GM12878 (cell line): ENCODE results near the gene OPN1SW. TPM values are rescaled to one million over a fixed set of nuclear protein-coding genes. Genes with fewer than 3 reads are reported as not detected.

Experiments
- ATAC-seq: fragments of 200-7000 bp; cut with Tn5 transposase; 3 replicates; pipeline ENCODE4 v1.9.1; 2020; ENCODE audit warnings: mild to moderate bottlenecking, moderate library complexity
- BruUV-seq: library from RNA; stranded (reverse); fragments of 400-500 nt; replicated peaks from 2 replicates; lab custom pipeline; 2021; lab: Mats Ljungman, UMichigan
- CTCF ChIA-PET: fragments of 300-600 bp; sonication (Branson Sonifier 250); formaldehyde crosslinking; extraction: SDS; loops from one replicate; lab custom pipeline; 2021; ENCODE audit warnings: inconsistent platforms; lab: Yijun Ruan, JAX
- POLR2A ChIA-PET: fragments of 350-600 bp; formaldehyde crosslinking; extraction: SDS; loops from one replicate; lab custom pipeline; 2021; ENCODE audit warnings: inconsistent platforms; lab: Charles Lee
- RAD21 ChIA-PET: fragments of 300-600 bp; sonication (Branson Sonifier 250); formaldehyde crosslinking; loops from one replicate; lab custom pipeline; 2023; ENCODE audit warnings: antibody characterized with exemption; ENCODE audit not compliant: unreplicated experiment; lab: Charles Lee
- SMC1A ChIA-PET: fragments of 300-600 bp; sonication (Branson Sonifier 250); formaldehyde crosslinking; loops from one replicate; lab custom pipeline; 2023; ENCODE audit not compliant: unreplicated experiment, uncharacterized antibody; lab: Charles Lee
- DNase-seq: peaks from one replicate; pipeline ENCODE4 v3.0.0-alpha.2; 2011; ENCODE audit warnings: low read depth, low spot score
- FAIRE-seq: peaks from 3 replicates; lab custom pipeline; 2011; peaks lifted over from hg19 to GRCh38; lab: Jason Lieb, UNC
- H2AFZ ChIP-seq: 2 replicates; pipeline ENCODE4 v1.6.0; 2011; ENCODE audit warnings: low read depth, low read length, control low read depth; ENCODE audit not compliant: control insufficient read depth
- H3K27ac ChIP-seq: 2 replicates; pipeline ENCODE4 v1.5.1; 2011; ENCODE audit warnings: control low read depth; ENCODE audit not compliant: control insufficient read depth, insufficient read depth
- H3K27me3 ChIP-seq, 2 experiments: replicated peaks in 1 of 2; 2 replicates each; pipeline versions ENCODE4 v1.6.0 to v1.6.1; 2011; ENCODE audit warnings: low read length in 1 of 2; ENCODE audit not compliant: control insufficient read depth in 2 of 2, insufficient read depth in 2 of 2
- H3K36me3 ChIP-seq, 2 experiments: 2 replicates each; pipeline ENCODE4 v1.5.1; 2011; ENCODE audit warnings: low read length in 1 of 2; ENCODE audit not compliant: control insufficient read depth in 2 of 2, insufficient read depth in 2 of 2
- H3K4me1 ChIP-seq: 2 replicates; pipeline ENCODE4 v1.6.1; 2011; ENCODE audit warnings: mild to moderate bottlenecking, low read length, moderate library complexity, mixed read lengths; ENCODE audit not compliant: control insufficient read depth, insufficient read depth
- H3K4me2 ChIP-seq: 2 replicates; pipeline ENCODE4 v1.6.0; 2011; ENCODE audit warnings: control low read depth; ENCODE audit not compliant: control insufficient read depth, insufficient read depth
- H3K4me3 ChIP-seq: fragments of 200-600 bp; sonication (generic); 2 replicates; pipeline ENCODE4 v1.5.1; 2016
- H3K79me2 ChIP-seq: 2 replicates; pipeline ENCODE4 v1.6.0; 2011; ENCODE audit warnings: low read length; ENCODE audit not compliant: control insufficient read depth, insufficient read depth
- H3K9ac ChIP-seq: 2 replicates; pipeline ENCODE4 v1.8.0; 2011; ENCODE audit warnings: low read length, control low read depth, mixed read lengths; ENCODE audit not compliant: control insufficient read depth, insufficient read depth
- H3K9me3 ChIP-seq: replicated peaks from 3 replicates; pipeline ENCODE4 v1.5.1; 2011; ENCODE audit warnings: mild to moderate bottlenecking, low read length; ENCODE audit not compliant: control insufficient read depth, insufficient read depth
- H4K20me1 ChIP-seq: 2 replicates; pipeline ENCODE4 v1.6.0; 2011; ENCODE audit not compliant: control insufficient read depth, insufficient read depth
- CBFB ChIP-seq: IDR thresholded peaks from 2 replicates; pipeline ENCODE4 v1.6.1; 2016; ENCODE audit warnings: antibody characterized with exemption, low read depth
- CEBPB ChIP-seq, 2 experiments: fragments of 150-350 bp in 1 of 2; IDR thresholded peaks; 2 replicates each; pipeline ENCODE4 v1.6.1; 2012 to 2014; ENCODE audit warnings: low read depth in 2 of 2, low read length in 2 of 2, borderline replicate concordance in 1 of 2, inconsistent platforms in 1 of 2
- FOXK2 ChIP-seq: fragments of 450-650 bp; IDR thresholded peaks from 2 replicates; pipeline ENCODE4 v1.6.1; 2017; ENCODE audit warnings: mild to moderate bottlenecking, moderate library complexity
- HDGF ChIP-seq: fragments of 450-650 bp; IDR thresholded peaks from 2 replicates; pipeline ENCODE4 v1.6.1; 2016; ENCODE audit warnings: antibody characterized with exemption
- IKZF1 ChIP-seq: fragments of 450-650 bp; conservative IDR thresholded peaks from 2 replicates; pipeline ENCODE4 v1.6.1; 2017; ENCODE audit warnings: antibody characterized with exemption, mild to moderate bottlenecking
- MEF2A ChIP-seq: IDR thresholded peaks from 2 replicates; pipeline ENCODE4 v1.6.1; 2011; ENCODE audit warnings: low read depth, mild to moderate bottlenecking, low read length, moderate library complexity; ENCODE audit not compliant: insufficient read depth
- SRF ChIP-seq, 2 experiments: IDR thresholded peaks; 2 replicates each; pipeline ENCODE4 v1.6.1; 2011; ENCODE audit warnings: low read depth in 2 of 2, low read length in 2 of 2, mild to moderate bottlenecking in 1 of 2, moderate library complexity in 1 of 2
- TBL1XR1 ChIP-seq: IDR thresholded peaks from 2 replicates; pipeline ENCODE4 v1.6.1; 2012; ENCODE audit warnings: low read depth, low read length, improper control_type of control experiment
- YBX1 ChIP-seq: fragments of 450-650 bp; IDR thresholded peaks from 2 replicates; pipeline ENCODE4 v1.6.1; 2016; ENCODE audit warnings: antibody characterized with exemption
- ZSCAN29 ChIP-seq: fragments of 450-650 bp; IDR thresholded peaks from 2 replicates; pipeline ENCODE4 v1.6.1; 2017; ENCODE audit warnings: mild to moderate bottlenecking, moderate library complexity
- WGBS: methylation state at CpG from one replicate; pipeline ENCODE4 v1.1.6; 2016; ENCODE audit warnings: low lambda C conversion rate; ENCODE audit not compliant: insufficient replicate concordance, insufficient coverage; ENCODE audit errors: missing lambda C conversion rate; 5-methylcytosine and 5-hydroxymethylcytosine counted together
- in situ Hi-C: fragments of 300-500 bp; cut with MboI; formaldehyde crosslinking; loops from 9 replicates; pipeline ENCODE4 v1.14.3; 2018; ENCODE audit warnings: mixed read lengths
- intact Hi-C: fragments of 100-400 bp; cut with micrococcal nuclease; formaldehyde crosslinking; loops from one replicate; pipeline ENCODE4 v1.14.2; 2022; ENCODE audit not compliant: unreplicated experiment
- polyA plus RNA-seq, 11 experiments: library from polyadenylated mRNA; depleted of rRNA in 4 of 11; unstranded in 6 of 11; stranded (reverse) in 5 of 11; fragments of >200 nt; fragmentation: Nextera tagmentation in 4 of 11; fragmentation: Illumina TruSeq in 1 of 11; extraction: Ambion mirVana in 4 of 11; extraction: Trizol in 1 of 11; gene quantifications; 1 replicate in 1 of 11; 2 replicates in 10 of 11; pipeline versions ENCODE4 v1.2.1 to v1.2.3, GENCODE V29; 2011 to 2016; ENCODE audit warnings: inconsistent platforms in 2 of 11, missing spikeins in 2 of 11, low read depth in 1 of 11
- total RNA-seq, 4 experiments: library from RNA; depleted of rRNA in 3 of 4; stranded (reverse); fragments of >200 nt in 3 of 4; fragmentation: Illumina TruSeq in 1 of 4; extraction: Trizol in 1 of 4; gene quantifications; 2 replicates each; pipeline versions ENCODE4 v1.2.1 to v1.2.3, GENCODE V29; 2013 to 2021
- TF ChIP-seq, protein P1 (sequence below): IDR thresholded peaks from 2 replicates; pipeline ENCODE4 v1.6.1; 2011; ENCODE audit warnings: low read depth, low read length, improper control_type of control experiment, borderline replicate concordance

OPN1SW gene
- total and polyA plus RNA-seq, 10 of the 15 experiments (the other 5 are each of a cell fraction or from before 2014, with no cell fraction given), result 0.11 to 0.35 (median 0.19) TPM; not detected in 6

DNA sequence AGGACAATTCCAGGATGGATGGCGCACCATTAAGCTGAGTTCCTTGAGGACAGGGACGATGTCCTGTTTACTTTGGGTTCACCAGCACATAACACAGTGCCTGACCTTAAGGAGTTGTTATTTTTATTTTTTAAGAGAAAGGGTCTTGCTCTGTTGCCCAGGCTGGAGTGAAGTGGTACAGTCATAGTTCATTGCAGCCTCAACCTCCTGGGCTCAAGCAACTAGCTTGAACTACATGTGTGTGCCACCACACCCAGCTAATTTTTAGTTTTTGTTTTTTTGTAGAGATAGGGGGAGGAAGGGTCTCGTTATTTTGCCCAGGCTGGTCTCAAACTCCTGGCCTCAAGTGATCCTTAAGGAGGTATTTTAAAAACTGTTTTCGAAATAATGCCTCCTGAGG, 38.2 kb downstream of the OPN1SW start:
- POLR2A ChIA-PET, result interaction anchor here (4.0 kb wide), 1 partner anchor 57 kb away, joined by 25 read pairs; no protein-coding TSS in a partner anchor
- RAD21 ChIA-PET, result interaction anchor here (0.8 to 1.6 kb wide), 4 partner anchors 64 to 317 kb away, joined by 3 to 4 read pairs (median 3); no protein-coding TSS in a partner anchor
- no peaks in the 10 kb centered on the region for H3K36me3 ChIP-seq
- H3K4me3 ChIP-seq, result no peak overlapping the region
- in situ Hi-C loops, result no loop called here
- H3K27me3 ChIP-seq, result no peaks in the 10 kb centered on the region; a peak in 1 of 4 replicates
- no peak overlapping the region for H3K4me2 ChIP-seq
- H4K20me1 ChIP-seq, result no peaks in the 10 kb centered on the region
- no peak overlapping the region for H2AFZ ChIP-seq
- FAIRE-seq (no peak), DNase-seq (no peak)
- H3K9me3 ChIP-seq, result no peaks in the 10 kb centered on the region
- no peak overlapping the region for H3K27ac ChIP-seq
- intact Hi-C loops, result loop anchor here (5.0 kb wide), 1 partner anchor 125 kb away; the partner anchor contains the start of gene ATP6V1F
- 90% methylated on average over 4 of the region's 4 CpGs for WGBS
- H3K9ac ChIP-seq, result no peak overlapping the region
- no peak for TF ChIP-seq TBL1XR1
- TF ChIP-seq, protein P1, sequence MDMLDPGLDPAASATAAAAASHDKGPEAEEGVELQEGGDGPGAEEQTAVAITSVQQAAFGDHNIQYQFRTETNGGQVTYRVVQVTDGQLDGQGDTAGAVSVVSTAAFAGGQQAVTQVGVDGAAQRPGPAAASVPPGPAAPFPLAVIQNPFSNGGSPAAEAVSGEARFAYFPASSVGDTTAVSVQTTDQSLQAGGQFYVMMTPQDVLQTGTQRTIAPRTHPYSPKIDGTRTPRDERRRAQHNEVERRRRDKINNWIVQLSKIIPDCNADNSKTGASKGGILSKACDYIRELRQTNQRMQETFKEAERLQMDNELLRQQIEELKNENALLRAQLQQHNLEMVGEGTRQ, result no peak
- TF ChIP-seq, all 136 proteins: peak for 0
- SMC1A ChIA-PET, result interaction anchor here (0.9 to 2.0 kb wide), 8 partner anchors 10 to 203 kb away, joined by 3 to 9 read pairs (median 4); no protein-coding TSS in a partner anchor
- H3K4me1 ChIP-seq, result peaks cover 5% of the 10 kb centered on the region; the same call in 1 of the 2 replicates
- H3K79me2 ChIP-seq, result peaks cover 34% of the 10 kb centered on the region
- ATAC-seq, result no peak
- no TSS peak for BruUV-seq
- CTCF ChIA-PET, result interaction anchor here (0.8 to 2.7 kb wide), 4 partner anchors 10 to 146 kb away, joined by 3 to 10 read pairs (median 4); no protein-coding TSS in a partner anchor

DNA sequence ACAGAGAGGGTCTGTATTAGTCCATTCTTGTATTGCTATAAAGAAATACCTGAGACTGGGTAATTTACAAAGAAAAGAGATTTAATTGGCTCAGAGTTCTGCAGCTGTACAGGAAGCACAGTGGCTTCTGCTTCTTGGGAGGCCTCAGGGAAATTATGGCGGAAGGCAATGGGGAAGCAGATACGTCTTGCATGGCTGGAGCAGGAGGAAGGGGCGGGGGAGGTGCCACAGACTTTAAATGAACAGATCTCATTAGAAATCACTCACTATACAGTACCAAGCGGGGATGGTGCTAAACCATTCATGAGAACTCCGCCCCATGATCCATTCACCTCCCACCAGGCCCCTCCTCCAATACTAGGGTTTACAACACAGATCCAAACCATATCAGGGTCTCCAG, 40.2 kb downstream of the OPN1SW start:
- ATAC-seq (no peak), FAIRE-seq (no peak), DNase-seq (no peak)
- Histone ChIP-seq H3K4me2 (no peak overlapping the region), H3K4me1 (no peaks in the 10 kb centered on the region), H3K9me3 (no peaks in the 10 kb centered on the region), H4K20me1 (no peaks in the 10 kb centered on the region), H2AFZ (no peak overlapping the region), H3K27ac (no peak overlapping the region), H3K79me2 (peaks cover 14% of the 10 kb centered on the region), H3K4me3 (no peak overlapping the region), H3K27me3 (no peaks in the 10 kb centered on the region; a peak in 1 of 4 replicates), H3K9ac (no peak overlapping the region), H3K36me3 (no peaks in the 10 kb centered on the region)
- CTCF ChIA-PET, result no interaction called here
- SMC1A ChIA-PET, result interaction anchor here (1.3 to 1.6 kb wide), 2 partner anchors 13 to 27 kb away, joined by 3 to 6 read pairs; no protein-coding TSS in a partner anchor
- in situ Hi-C loops (no loop called here), intact Hi-C loops (loop anchor here (5.0 kb wide), 1 partner anchor 127 kb away; the partner anchor contains the start of gene ATP6V1F)
- WGBS, result 46% methylated on average over 5 of the region's 5 CpGs
- RAD21 ChIA-PET, result interaction anchor here (1.0 kb wide), 1 partner anchor 12 kb away, joined by 3 read pairs; no protein-coding TSS in a partner anchor
- TF ChIP-seq IKZF1, result no peak
- no peak for TF ChIP-seq FOXK2
- no peak for TF ChIP-seq ZSCAN29
- TF ChIP-seq MEF2A, result no peak
- TF ChIP-seq SRF (IDR thresholded peaks at IDR 0.05; ENCODE audit: low read depth in 2 of 2, low read length in 2 of 2), result no peak
- TF ChIP-seq CEBPB (IDR thresholded peaks at IDR 0.05; ENCODE audit: borderline replicate concordance in 1 of 2, low read depth in 2 of 2, low read length in 2 of 2), result no peak
- no peak for TF ChIP-seq YBX1
- no peak for TF ChIP-seq HDGF
- TF ChIP-seq CBFB, result no peak
- POLR2A ChIA-PET, result interaction anchor here (0.6 to 1.2 kb wide), 3 partner anchors 9 to 33 kb away, joined by 3 to 4 read pairs (median 4); no protein-coding TSS in a partner anchor
- BruUV-seq, result no TSS peak
